Lower leg skin (tissue), 3 donors: Measurements from ENCODE around the gene GALNT18.

ENCODE experiments used
- POLR2A ChIP-seq, 2 donors: fragments of 450-650 bp; IDR thresholded peaks; one replicate each; pipeline ENCODE4 v1.6.1; 2016 to 2017; ENCODE audit warnings: antibody characterized with exemption in 2 of 2, mild to moderate bottlenecking in 1 of 2, moderate library complexity in 1 of 2
- TF ChIP-seq, protein P1 (sequence below), 3 donors: fragments of 450-650 bp; IDR thresholded peaks; one replicate each; pipeline ENCODE4 v1.5.1; 2016; ENCODE audit warnings: antibody characterized with exemption in 3 of 3, mild to moderate bottlenecking in 3 of 3, moderate library complexity in 2 of 3

DNA sequence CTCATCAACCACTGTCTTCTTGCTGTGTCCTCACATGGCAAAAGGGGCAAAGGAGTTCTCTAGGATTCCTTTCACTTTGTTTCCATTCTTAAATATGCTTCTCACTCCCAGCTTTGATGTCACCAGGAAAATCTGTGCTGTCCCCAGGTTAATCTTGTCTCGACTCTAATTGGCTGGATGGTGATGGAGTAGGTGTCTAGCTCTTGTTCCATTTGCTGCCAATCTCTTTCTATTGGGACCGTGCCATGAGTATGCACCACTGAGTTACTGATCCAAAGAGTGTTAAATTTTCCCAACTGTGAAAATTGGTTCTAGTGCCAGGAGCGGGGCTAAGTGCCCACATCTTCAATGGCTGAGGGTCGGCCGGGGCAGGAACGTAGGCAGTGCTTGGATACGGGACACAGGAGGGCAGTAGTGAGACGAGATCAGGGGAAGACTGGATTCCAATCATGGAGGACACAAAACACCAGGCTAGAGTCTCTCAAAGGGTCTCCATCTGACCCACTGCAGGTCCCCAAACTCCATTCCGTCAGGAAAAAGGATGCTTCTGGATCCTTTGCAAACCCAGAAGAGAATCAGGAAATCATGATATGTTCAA lies 221.1 kb downstream of the GALNT18 start:
- TF ChIP-seq, protein P1, sequence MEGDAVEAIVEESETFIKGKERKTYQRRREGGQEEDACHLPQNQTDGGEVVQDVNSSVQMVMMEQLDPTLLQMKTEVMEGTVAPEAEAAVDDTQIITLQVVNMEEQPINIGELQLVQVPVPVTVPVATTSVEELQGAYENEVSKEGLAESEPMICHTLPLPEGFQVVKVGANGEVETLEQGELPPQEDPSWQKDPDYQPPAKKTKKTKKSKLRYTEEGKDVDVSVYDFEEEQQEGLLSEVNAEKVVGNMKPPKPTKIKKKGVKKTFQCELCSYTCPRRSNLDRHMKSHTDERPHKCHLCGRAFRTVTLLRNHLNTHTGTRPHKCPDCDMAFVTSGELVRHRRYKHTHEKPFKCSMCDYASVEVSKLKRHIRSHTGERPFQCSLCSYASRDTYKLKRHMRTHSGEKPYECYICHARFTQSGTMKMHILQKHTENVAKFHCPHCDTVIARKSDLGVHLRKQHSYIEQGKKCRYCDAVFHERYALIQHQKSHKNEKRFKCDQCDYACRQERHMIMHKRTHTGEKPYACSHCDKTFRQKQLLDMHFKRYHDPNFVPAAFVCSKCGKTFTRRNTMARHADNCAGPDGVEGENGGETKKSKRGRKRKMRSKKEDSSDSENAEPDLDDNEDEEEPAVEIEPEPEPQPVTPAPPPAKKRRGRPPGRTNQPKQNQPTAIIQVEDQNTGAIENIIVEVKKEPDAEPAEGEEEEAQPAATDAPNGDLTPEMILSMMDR (IDR thresholded peaks at IDR 0.05): no peak
- no peak for TF ChIP-seq POLR2A (IDR thresholded peaks at IDR 0.05)
